UCSD-AML1 (cell line): Measurements from ENCODE around the gene LCE3B.

Experiments
- DNase-seq: peaks from one replicate; lab custom pipeline; 2025; ENCODE audit not compliant: unreplicated experiment; lab: John Stamatoyannopoulos, UW

Gene LCE3B

GRCh38 chr1:152657677-152658076 is 44.1 kb downstream of the LCE3B start:
- DNase-seq = no peak

GRCh38 chr1:152658649-152659048 is 45.0 kb downstream of the LCE3B start:
- DNase-seq = no peak

GRCh38 chr1:152663098-152663497 is 49.5 kb downstream of the LCE3B start, which contains the start of gene LCE2D:
Gene LCE2D, plus strand, starts transcription at chr1:152663380. Its CDS starts 726 bp downstream, at chr1:152664106.
- DNase-seq = no peak
